ENCODE measurements around the gene PPP1R10.
A peak's percentile ranks its signal among the peaks of the same experiment; 100 is the strongest.

PPP1R10 gene

DNA sequence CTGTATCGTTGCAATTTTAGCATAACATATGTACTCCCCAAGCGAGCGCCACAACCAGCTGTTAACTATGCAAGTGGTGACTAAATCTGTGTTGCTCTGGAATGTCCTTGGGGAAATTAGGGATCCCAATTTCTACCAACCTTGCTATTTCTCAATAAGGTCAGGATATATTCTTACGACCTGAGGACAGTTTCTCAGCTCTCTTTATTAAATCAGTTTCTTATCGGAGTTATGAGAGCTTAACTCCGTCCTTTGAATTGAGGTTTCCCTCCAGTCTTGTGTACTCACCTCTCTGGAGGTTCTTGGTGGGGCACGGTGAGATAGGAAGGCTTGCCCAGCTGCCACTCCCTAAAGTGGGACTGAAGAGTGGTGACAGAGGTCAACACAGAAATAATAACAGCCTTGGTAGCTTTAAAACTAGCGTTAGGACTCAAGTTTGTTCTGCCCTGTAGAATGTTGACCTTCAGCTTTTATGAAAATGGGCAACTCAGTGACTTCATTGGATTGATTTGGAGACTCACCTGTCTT, 1.3 kb upstream of the PPP1R10 start:
- DNase-seq = no peak

DNA sequence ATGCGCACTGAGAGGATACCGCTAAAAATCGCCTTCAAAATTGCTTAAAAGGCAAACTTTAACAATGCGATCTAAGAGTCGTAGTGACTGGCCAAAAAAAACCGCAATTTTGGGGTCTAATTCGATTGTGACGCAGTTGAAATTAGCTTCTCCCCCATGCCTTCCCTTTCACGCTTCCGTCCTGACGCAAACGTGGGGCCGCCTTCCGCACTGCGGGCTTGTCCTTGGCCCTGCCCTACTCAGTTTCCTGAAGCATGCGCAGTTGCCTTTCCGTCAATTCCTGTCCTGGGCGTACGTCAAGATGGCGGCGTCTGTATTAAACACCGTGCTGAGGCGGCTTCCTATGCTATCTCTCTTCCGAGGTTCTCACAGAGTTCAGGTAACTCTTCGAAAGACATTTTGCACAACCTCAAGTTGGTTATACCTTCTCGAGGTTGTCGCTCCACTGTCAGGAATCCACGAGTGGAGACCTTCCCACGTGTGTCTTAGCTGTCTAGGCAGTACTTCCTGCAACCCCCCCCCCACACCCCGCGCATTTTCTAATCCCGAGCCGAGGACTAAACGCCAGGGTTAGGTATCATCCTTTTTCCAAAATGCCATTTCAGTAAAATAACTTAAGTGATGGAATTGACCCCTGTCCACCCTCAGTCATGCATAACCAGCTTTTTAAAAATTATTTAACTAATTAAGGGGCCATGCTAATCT, 674 bp upstream of the PPP1R10 start, which contains the start of gene MRPS18B:
MRPS18B (plus strand) TSS at position 276 of the 705 bp plus-strand sequence; CDS start at position 302, 26 bp downstream.
- DNase-seq = peak; percentile 96 to 97

DNA sequence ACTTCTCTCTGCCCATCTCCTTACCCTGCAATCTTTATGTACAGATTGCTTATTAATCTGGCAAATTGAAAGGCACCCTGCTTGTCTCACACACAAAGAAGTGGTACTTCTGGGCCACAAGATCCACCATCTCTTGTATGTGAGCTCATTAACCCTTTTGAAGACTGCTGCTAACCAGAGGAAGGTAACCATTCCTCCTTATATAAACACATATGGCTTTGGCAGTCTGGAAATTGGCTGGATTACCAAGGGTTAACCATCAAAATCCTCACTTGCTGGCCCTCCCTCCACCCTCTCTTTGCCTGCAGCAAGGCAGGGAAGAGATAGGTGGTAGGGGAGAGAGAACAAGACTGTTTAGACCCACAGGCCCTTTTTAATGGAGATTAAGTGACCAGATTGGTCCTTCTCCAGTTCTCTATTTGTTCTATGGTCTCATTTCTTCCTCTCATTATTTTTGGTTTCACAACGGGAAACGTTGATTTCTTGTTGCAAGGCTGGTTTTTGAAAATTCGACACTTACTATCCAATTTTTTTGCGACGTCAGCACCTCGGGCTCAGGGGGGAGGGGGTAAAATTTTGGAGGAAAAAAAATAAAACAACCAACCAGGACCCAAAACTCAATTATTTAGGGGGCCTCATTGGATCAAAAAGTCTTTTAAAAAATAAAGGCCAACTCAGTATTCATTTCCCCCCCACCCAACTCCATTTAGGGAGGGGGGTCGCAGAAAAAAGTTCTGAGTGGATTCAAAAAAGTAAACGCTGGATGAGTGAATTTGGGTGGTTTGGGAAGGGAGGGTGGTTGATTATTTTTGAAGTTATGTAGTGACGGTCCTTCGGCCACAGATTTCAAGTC, 859 bp downstream of the PPP1R10 start:
- DNase-seq = peak; percentile 36 to 44

DNA sequence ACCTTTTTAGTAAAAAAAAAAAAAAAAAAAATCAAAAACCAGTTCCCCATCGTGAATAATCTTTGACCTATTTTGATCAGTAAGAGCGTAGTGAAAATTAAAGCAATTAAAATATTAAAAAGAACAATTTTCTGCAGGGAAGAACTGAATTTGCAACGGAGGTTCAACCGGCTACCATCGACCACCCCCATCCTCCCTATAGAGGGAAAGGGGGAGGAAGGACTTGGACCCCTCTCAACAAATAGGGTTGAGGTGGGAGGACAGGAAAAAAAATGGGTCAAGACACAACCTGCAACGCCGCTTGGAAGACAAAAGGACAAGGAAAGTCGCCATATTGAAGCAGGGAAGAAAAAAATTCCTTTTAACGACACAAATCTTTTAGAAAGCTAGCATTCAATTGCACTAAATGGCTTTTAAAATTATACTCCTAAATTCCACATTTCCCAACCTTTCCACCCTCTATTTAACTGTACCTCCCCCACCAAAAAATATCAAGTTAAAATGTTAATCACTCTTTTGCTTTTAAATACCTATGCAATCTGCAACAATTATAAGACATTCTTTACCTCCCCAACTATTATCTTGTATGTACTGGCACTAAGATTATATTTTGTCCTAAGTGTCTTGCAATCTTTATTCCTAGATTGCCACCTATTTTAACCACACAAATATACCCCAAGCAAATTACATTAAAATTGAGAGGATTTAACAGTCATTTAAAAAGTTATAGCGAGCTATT, 1.7 kb downstream of the PPP1R10 start:
- peak; percentile 63 to 76 for DNase-seq

DNA sequence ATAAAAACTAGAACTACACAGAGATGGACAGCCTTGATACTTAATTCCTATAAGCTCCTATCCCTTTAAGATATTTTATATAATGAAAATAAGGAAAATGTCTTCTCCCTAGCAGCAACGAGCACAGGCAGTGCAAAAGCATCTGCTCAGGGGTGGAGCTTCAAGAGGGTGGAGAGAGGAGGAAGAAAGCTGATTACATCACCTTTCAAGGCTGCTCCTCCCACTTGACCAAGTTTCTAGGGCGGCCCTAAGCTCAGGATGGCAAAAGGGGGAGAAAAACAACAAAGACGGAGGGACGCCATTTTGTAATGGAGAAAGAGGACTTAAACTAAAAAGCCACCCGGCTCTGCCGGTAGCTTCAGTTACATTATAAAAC, 2.2 kb downstream of the PPP1R10 start:
- DNase-seq = peak; percentile 97 to 98

DNA sequence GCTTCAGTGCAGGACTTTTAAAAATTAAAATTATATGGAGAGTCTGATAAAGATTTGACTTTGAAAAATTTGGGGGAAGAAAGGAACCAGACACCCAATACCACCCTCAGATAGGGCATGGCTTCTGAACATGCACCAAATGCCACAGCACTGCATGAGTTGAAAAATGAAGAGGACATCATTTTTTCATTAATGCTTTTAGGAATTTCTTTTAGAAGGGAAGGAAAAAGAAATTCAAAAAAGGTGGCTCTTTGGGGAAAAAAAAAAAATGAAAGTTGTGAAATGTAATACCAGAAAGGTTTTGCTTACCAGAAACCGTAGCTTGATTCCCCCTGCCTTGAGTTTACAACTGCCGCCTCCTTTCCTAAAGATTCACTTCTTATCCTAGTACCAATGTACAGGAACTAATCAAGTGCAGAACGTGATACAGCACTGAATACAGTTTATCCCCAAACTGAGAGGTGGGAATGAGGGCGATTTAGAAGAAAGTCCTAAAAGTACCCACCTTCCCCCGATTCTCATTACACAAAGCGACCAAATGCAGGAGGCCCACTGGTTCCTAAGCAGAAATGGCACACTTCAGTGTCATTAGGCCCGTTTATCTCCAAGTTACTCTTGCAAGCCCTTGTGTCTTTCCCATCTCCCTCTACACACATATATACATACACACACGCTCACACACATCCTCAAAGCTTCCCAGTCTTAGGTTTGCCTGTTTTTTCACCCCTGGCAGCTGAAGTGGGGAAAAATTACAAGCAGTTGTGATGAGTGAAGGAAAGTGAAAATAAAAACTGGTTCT, 2.8 kb downstream of the PPP1R10 start:
- no peak for DNase-seq

DNA sequence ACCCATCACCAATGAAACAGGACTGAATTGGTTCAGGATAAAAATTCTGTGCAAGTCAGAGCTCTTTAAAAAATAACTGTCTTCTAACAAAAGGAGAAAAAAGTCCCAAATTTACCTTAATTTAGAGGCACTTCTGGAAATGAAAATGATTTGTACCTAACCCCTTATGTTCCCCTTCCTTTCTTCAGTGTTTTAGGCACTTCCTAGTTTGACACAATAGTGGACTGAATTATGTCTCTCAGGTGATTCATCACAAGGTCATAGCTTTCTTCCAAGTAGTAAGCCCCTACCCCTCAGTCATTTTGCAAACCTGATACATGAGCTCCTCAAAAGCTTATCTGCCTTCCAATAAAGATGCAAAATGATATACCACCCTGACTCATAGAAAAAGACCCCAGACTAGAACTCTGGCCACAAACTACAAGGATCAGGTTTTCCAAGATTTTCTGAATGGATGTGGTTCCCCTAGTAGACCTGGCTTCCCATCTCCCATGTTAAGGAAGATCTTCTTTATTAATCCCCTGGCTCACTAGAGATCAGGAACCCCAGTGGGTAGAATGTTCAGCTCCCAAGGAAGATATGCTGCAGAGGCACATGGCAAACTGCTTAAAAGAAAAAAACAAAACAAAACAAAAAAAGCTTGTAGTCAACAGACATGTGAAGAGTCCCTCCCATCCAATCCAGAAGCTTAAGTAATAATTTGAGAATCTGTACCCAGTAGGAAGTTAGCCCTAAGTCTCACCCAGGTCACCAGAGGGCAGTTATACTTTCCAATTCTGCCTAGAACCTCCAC, 3.6 kb downstream of the PPP1R10 start:
- DNase-seq = peak in 1 of 2 experiments; percentile 21

DNA sequence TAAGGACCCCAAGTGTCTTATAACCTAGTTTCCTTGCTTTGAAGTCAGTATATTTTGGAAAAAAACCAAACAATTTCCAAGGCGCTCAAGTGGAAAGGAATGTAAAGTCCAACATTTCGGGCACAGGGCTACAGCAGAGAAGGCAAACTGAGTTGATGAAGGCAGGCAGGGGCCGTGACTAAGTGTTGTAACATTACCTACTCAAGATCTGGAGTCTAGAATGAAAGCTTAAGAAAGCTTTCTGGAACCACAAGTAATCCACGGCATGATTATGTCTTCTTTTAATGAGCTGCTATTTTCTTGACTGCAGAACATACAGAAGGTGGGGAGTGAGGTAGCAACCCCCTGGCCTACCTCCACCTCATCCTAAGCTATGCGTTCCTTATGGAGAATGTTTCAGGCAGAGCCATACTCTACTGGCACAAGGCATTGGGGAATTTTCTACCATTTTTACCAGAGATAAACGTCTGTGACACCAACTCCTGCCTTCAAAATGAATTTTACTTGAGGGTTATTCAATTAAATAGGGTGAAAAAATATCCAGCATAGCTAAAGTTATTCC, 4.3 kb downstream of the PPP1R10 start:
- no peak for DNase-seq

DNA sequence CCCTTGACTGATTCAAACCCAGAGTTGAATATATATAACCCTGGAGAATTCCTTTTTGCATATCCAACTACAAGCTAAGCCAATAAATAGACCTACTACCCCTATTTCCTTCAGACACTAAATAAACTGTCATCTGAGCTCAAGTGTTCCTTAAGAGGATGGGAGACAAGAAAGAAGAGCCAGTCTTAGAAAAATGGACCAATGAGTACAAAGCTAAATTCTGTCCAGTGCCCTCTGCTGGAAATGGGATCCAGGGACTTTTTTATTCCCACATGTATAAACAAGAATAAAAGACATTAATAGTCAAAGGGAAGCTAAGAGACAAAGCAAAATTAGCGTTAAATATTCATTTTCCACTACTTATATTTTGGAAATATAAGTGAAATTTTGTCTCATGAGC, 4.8 kb downstream of the PPP1R10 start:
- DNase-seq = peak; percentile 44 to 54

DNA sequence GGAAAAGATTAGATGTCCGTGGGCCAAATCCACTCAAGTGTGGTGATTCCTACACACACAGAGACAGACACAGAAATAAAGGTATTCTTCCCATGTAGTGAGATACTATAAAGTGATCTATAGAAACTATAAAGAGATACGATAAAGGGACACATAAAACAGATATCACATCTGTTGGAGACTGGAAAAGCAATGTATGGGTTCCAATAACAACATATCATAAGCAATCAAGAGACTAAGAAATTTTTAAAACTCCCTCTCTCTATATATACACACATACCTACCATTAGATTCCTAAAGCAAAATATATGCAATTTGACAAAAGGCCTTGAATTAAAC, 5.2 kb downstream of the PPP1R10 start:
- DNase-seq = no peak

DNA sequence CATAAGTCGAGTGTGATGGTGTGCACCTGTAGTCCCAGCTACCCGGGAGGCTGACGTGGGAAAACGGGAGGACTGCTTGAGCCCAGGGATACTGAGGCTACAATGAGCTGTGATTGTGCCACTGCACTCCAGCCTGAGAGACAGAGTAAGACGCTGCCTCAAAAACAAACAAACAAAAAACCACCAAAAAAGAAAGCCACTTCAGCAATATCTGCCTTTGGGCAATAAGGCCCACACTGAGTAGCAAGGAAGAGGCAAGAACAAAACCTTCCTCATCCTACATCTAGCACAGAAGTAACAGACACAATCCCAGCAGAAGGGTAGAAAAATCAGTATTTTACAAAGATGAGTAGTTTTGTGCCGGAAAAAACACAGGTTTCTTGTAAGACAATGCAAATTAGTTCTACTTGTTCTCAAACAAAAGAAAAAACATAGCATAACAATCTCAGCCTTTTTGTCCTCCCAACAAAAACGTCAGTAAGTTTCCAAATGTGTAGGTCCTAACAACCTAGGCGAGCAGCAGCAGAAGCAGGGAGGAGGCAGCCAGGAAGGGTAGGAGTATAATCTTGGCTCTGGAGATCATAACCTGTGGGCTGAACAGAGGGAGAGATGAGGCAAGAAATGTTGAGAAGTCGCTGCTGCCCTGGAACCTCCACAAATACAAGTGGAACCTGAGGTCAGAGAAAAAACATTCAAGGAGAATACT, 5.7 kb downstream of the PPP1R10 start:
- DNase-seq = no peak

DNA sequence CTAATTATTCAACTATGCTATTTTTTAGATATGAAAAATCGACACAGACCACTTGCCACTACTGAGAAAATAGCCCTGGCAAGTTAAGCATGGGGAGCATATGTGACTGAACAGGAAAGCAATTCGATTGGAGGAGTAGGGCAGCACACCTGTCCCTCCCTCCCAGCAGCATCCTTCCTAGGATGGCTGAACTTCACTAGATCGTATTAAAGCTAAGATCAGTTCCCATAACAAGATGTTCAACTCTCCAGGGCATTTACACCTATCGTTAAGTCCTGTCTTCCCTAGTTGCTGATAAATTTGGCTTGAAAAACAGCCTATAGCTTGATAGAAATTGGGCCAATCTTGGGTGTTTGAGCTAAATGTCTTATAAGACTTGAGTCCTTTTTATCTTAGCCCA, 7.0 kb downstream of the PPP1R10 start:
- no peak for DNase-seq

DNA sequence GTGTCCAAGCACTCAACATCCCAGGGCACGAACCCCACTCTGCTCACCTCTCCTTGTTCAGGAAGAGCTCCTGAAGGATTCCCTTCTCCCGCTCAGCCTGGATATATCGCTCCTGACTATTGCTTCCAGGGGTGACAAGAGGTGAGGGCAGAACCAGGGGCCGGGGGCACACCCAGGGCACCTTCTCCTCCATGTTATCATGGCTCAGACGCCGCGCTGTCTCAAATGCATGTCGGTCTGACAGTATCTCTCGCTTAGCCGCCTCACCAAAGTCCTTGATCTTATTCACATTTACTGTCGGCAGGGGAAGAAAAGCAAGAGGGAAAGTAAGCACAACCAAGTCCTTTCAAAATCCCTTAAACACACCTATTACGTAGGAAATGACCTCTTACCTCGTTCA, 13.1 kb downstream of the PPP1R10 start:
- DNase-seq = no peak

DNA sequence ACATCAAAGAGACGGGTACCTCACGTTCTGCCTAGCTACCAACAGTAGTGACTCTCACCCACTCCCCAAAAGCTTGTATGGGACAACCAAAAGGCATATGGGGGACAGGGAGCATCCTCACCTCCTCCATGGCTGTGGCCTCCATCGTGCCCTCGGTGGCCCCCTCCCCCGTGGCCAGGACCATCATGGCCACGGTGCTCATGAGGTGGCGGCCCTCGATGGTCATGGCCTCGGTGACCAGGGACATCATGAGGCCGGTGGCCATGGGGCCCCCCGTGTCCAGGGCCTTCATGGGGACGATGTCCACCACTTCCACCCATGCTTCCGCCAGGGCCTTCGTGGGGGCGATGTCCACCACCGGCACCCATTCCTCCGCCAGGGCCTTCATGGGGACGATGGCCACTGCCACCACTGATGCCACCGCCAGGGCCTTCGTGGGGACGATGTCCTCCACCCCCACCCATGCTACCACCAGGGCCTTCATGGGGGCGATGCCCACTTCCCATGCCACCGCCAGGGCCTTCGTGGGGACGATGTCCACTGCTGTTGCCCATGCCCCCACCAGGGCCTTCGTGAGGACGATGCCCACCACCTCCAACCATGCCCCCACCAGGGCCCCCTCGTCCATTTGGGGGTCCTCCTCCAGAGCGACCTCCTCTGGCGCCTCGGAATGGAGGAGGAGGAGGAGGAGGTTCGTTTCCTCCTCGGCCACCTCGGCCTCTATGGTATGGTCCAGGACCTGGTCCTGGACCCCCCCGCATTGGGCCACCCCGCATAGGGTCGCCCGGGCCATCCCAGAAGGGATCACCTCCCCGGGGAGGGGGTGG, 15.0 kb downstream of the PPP1R10 start:
- no peak for DNase-seq

DNA sequence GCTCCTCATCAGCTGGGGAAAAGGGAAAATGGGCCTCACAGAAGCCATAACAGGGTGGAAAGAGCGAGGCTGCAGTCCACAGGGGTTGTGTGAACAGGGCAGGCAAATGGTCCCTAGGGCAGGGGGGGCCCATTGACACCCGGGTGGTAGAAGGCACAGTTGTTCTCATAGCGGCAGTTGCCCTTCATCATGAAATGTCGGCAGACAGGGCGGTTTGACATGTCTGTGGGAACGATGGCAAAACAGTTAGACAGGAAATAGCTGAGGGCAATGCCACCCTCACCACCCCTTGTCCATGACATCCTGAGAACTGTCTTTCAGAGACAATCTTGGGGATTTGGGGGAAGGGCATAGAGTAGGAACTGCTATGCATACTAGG, 15.6 kb downstream of the PPP1R10 start:
- DNase-seq = no peak

DNA sequence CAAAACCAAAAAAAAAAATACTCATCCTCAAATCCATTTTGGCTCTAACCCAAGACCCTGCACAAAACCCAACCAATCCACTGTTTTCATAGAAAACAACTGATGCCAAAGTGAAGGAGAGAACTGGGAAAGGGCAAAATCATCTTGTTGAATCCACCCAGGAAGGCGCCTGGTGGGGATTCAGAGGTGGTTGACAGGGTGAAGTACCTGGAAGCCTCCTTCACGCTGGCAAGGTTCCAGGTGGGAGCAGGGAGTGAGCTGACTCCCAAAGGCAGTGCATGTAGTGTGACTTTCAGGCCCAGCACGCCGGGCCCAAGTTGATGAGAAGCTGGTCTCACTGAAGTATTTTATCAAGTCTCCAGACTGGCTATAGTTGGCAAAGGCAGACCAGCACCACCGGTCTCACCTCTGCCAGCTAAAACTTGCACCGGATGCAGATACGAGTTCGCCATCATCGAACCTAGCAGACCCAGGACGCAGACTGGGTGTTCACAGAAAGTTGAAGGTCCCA, 16.5 kb downstream of the PPP1R10 start:
- DNase-seq = no peak

DNA sequence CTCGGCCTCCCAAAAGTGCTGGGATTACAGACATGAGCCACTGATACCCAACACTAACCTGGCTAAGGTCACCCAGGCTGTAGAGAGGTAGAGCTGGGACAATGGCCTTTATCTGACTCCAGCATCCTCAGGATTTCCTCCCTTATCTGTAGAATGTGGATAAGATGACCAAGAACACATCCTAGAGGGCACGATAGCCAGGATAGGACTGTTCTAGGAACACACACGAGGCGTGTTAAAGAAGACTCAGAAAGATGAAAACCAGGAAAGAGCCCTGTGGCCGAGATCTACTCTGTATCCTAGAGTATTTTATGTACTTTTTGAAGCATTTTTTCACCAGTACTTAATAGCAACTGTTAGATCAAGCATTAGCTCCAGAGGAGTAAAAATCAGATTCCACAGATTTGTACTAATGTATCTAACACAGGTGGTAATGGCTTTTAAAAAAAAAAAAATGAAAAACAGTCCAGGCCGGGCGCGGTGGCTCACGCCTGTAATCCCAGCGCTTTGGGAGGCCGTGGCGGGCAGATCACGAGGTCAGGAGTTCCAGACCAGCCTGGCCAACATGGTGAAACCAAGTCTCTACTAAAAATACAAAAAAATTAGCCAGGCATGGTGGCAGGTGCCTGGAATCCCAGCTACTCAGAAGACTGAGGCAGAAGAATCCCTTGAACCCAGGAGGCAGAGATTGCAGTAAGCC, 17.3 kb downstream of the PPP1R10 start:
- no peak for DNase-seq

DNA sequence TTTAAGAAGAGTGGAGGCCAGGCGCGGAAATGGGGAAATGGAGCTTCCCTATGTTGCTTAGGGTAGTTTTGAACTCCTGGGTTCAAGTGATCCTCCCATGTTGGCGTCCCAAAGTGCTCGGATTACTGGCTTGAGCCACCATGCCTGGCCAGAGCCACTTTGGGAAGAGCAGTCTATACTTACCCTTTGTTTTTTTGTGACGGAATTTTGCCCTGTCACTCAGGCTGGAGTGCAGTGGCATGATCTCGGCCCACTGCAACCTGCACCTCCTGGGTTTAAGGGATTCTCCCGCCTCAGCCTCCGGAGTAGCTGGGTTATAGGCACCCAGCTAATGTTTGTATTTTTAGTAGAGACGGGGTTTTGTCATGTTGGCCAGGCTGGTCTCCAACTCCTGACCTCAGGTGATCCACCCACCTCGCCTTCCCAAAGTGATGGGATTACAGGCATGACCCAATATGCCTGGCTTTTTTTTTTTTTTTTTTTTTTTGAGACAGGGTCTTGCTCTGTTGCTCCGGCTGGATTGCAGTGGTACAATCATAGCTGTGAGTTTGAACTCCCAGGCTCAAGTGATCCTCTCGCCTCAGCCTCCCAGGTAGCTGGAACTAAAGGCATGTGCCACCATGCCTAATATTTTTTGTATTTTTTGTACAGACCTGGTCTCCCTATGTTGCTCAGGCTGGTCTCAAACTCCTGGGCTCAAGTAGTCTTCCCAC, 18.0 kb downstream of the PPP1R10 start:
- no peak for DNase-seq
